Breast epithelium (tissue), 4 donors: Measurements from ENCODE around the gene PLOD3. TPM values are rescaled to one million over a fixed set of nuclear protein-coding genes. Genes with fewer than 3 reads are reported as not detected.
A peak's percentile ranks its signal among the peaks of the same experiment; 100 is the strongest.

Experiments
- DNase-seq, 2 donors: peaks; one replicate each; pipeline ENCODE4 v3.0.0-alpha.2; 2019; ENCODE audit warnings: low spot score in 2 of 2
- H3K27ac ChIP-seq, 2 donors: fragments of 200-600 bp; sonication (generic) in 1 of 2; one replicate each; pipeline ENCODE4 v1.5.1; 2016 to 2019; ENCODE audit warnings: mild to moderate bottlenecking in 1 of 2
- H3K27me3 ChIP-seq, 2 donors: fragments of 200-600 bp; sonication (generic) in 1 of 2; one replicate each; pipeline versions ENCODE4 v1.5.1 to v1.6.0; 2017 to 2019; ENCODE audit warnings: control low read depth in 1 of 2, mild to moderate bottlenecking in 1 of 2
- H3K36me3 ChIP-seq: fragments of 200-600 bp; one replicate; pipeline ENCODE4 v1.5.1; 2019
- H3K4me1 ChIP-seq, 2 donors: fragments of 200-600 bp; sonication (generic); one replicate each; pipeline ENCODE4 v1.5.1; 2016 to 2019; ENCODE audit warnings: control low read depth in 1 of 2
- H3K4me3 ChIP-seq, 3 donors: fragments of 200-600 bp; sonication (generic); 1 replicate in 2 of 3; 2 replicates in 1 of 3; pipeline ENCODE4 v1.5.1; 2016 to 2019; ENCODE audit warnings: mild to moderate bottlenecking in 3 of 3, moderate library complexity in 2 of 3
- H3K9me3 ChIP-seq, 2 donors: fragments of 200-600 bp; sonication (generic) in 1 of 2; one replicate each; pipeline ENCODE4 v1.5.1; 2016 to 2019; ENCODE audit warnings: control low read depth in 1 of 2
- CTCF ChIP-seq, 3 donors: fragments of 450-650 bp; IDR thresholded peaks; one replicate each; pipeline ENCODE4 v1.5.1; 2016 to 2017; ENCODE audit warnings: antibody characterized with exemption in 3 of 3, mild to moderate bottlenecking in 3 of 3, moderate library complexity in 3 of 3
- POLR2A ChIP-seq: fragments of 450-650 bp; IDR thresholded peaks from one replicate; pipeline ENCODE4 v1.6.1; 2016; ENCODE audit warnings: antibody characterized with exemption, mild to moderate bottlenecking, moderate library complexity
- POLR2AphosphoS5 ChIP-seq, 3 donors: sonication (generic); formaldehyde crosslinking; IDR thresholded peaks; one replicate each; pipeline ENCODE4 v1.6.1; 2017; ENCODE audit warnings: antibody characterized with exemption in 3 of 3
- intact Hi-C: fragments of 100-400 bp; cut with DNase I; formaldehyde crosslinking; loops from one replicate; pipeline ENCODE4 v1.15.1; 2023; ENCODE audit warnings: low total_unique reads
- total RNA-seq, 3 donors: library from RNA; depleted of rRNA; stranded (reverse); fragments of >200 nt; gene quantifications; one replicate each; pipeline ENCODE4 v1.1.0, GENCODE V29; 2016

Gene PLOD3
- total RNA-seq, 3 donors from 2014 or later, result 23.9 to 46.2 (median 43.2) TPM

GRCh38 chr7:101185258-101185839 is 32.0 kb downstream of the PLOD3 start:
- H3K27me3 ChIP-seq, result peaks cover under 1 to 15% of the 10 kb centered on the region in 2 donors
- intact Hi-C loops, result no loop called here
- no peak overlapping the region for H3K4me3 ChIP-seq
- no peaks in the 10 kb centered on the region for H3K36me3 ChIP-seq
- TF ChIP-seq CTCF (IDR thresholded peaks at IDR 0.05), result no peak
- no peak for TF ChIP-seq POLR2AphosphoS5 (IDR thresholded peaks at IDR 0.05)
- no peak for TF ChIP-seq POLR2A
- no peak for DNase-seq
- H3K4me1 ChIP-seq, result no peaks in the 10 kb centered on the region
- H3K9me3 ChIP-seq, result no peaks in the 10 kb centered on the region
- H3K27ac ChIP-seq, result no peak overlapping the region

DNA sequence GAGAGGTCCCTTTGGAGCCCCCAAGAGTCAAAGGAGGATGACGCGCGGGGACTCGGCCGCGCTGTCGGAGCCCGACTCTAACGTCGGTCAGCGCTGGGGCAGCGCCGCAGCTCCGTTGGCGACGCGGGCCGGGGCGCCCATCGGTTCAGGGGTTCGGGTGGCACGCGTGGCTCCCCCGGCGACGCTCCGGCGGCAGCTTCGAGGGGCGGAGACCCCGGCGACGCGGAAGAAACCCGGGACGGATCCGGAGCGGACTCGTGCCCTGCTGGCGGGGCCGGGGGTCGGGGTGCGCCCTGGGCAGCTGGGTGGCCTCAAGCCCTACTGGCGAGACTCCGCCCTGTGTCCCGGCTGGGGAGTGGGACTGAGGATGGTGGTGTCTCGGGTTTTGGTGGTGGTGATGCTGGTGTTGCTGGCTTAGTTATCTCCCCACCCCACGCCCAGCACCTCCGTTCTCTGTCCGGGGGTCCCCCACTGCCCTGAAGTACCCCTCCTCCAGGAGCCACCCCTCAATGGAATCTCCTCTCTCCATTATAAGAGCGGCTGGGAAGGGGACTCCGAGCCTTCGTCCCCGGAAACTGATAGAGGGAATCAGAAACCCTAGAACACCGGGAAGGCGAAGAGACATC is 37.1 kb downstream of the PLOD3 start, which contains the start of gene NAT16:
Gene NAT16 (minus strand): TSS at position 164 of the 626 bp plus-strand sequence. CDS start 5,486 bp downstream, outside the sequence.
- H3K27ac ChIP-seq, result no peak within 1 kb of the TSS
- intact Hi-C loops, result no loop called here
- no peaks in the 10 kb centered on the region for H3K9me3 ChIP-seq
- peaks cover 0 to 8% of the 10 kb centered on the region in 2 donors for H3K4me1 ChIP-seq
- H3K4me3 ChIP-seq, result peak within 1 kb of the TSS in 1 of 3 donors; percentile 52
- H3K27me3 ChIP-seq, result peaks cover 5 to 61% of the 10 kb centered on the region in 2 donors
- no peaks in the 10 kb centered on the region for H3K36me3 ChIP-seq
- DNase-seq, result no peak
- TF ChIP-seq CTCF (IDR thresholded peaks at IDR 0.05), result no peak
- TF ChIP-seq POLR2AphosphoS5 (IDR thresholded peaks at IDR 0.05), result no peak
- no peak for TF ChIP-seq POLR2A

DNA sequence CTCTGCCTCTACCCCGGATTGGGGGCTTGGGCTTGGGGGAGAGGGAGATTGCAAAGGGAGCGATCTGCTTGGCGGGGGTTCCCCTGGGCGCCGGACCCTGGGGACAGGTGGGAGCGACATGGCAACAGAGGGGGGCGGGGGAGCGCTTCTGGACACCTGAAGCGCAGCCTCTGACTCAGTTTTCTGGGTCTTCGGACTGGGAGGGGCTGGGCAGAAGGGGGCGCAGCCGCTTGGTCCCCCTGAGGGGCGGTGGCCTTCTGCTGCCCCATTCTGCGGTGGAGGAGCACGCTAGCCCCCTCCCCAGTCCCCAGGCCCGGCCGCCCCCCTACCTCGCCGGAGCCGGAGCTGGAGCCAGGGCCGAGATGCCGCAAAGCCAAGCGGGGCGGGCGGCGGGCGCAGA is 37.7 kb downstream of the PLOD3 start:
- DNase-seq, result no peak
- H3K9me3 ChIP-seq, result no peaks in the 10 kb centered on the region
- no peaks in the 10 kb centered on the region for H3K36me3 ChIP-seq
- intact Hi-C loops, result no loop called here
- H3K27ac ChIP-seq, result no peak overlapping the region
- peaks cover 7 to 66% of the 10 kb centered on the region in 2 donors for H3K27me3 ChIP-seq
- peaks cover 0 to 8% of the 10 kb centered on the region in 2 donors for H3K4me1 ChIP-seq
- no peak for TF ChIP-seq POLR2A
- TF ChIP-seq POLR2AphosphoS5 (IDR thresholded peaks at IDR 0.05), result no peak
- no peak for TF ChIP-seq CTCF (IDR thresholded peaks at IDR 0.05)
- H3K4me3 ChIP-seq, result peak overlapping the region in 1 of 3 donors; percentile 52

DNA sequence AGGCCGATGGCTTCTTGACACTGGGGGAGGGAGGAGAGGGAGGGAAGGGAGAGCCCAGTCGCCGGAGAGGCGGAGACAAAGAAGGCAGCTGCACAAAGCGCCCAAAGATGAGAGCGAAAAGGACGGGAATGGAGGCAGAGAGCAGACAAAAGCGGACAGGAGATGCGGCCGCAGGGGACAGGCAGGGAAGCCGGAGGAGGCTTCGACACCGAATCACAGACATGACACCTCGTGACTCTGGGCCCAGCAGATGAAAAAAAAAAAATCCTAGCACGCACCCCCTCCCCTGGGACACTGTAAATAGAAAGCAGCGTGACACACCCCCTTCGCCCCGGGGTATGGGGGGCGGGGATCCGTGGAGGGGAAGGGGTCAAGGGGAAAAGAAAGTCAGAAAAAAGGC is 38.3 kb downstream of the PLOD3 start:
- Histone ChIP-seq H3K4me3 (peak overlapping the region in 1 of 3 donors; percentile 52), H3K27me3 (peaks cover 11 to 72% of the 10 kb centered on the region in 2 donors), H3K9me3 (no peaks in the 10 kb centered on the region), H3K4me1 (peaks cover 0 to 8% of the 10 kb centered on the region in 2 donors), H3K36me3 (no peaks in the 10 kb centered on the region), H3K27ac (no peak overlapping the region)
- intact Hi-C loops, result no loop called here
- no peak for DNase-seq
- no peak for TF ChIP-seq POLR2AphosphoS5 (IDR thresholded peaks at IDR 0.05)
- no peak for TF ChIP-seq CTCF (IDR thresholded peaks at IDR 0.05)
- TF ChIP-seq POLR2A, result no peak

GRCh38 chr7:101177644-101178043 is 39.7 kb downstream of the PLOD3 start:
- Histone ChIP-seq H3K4me3 (no peak overlapping the region), H3K4me1 (peaks cover 0 to 10% of the 10 kb centered on the region in 2 donors), H3K36me3 (no peaks in the 10 kb centered on the region), H3K9me3 (no peaks in the 10 kb centered on the region), H3K27ac (no peak overlapping the region), H3K27me3 (peaks cover 17 to 84% of the 10 kb centered on the region in 2 donors)
- DNase-seq, result no peak
- intact Hi-C loops, result no loop called here
- TF ChIP-seq POLR2A, result no peak
- no peak for TF ChIP-seq POLR2AphosphoS5 (IDR thresholded peaks at IDR 0.05)
- no peak for TF ChIP-seq CTCF (IDR thresholded peaks at IDR 0.05)
